Right lobe of liver (tissue), 4 donors: ENCODE measurements around the gene NFXL1.

ENCODE experiments used
- CTCF ChIP-seq, 4 donors: fragments of 200-600 bp in 3 of 4; fragments of 450-650 bp in 1 of 4; IDR thresholded peaks; one replicate each; pipeline versions ENCODE4 v1.5.1 to v1.8.0; 2016 to 2022; ENCODE audit warnings: antibody characterized with exemption in 4 of 4, mild to moderate bottlenecking in 2 of 4
- POLR2A ChIP-seq: fragments of 450-650 bp; IDR thresholded peaks from one replicate; pipeline ENCODE4 v1.6.1; 2017; ENCODE audit warnings: antibody characterized with exemption, mild to moderate bottlenecking
- donor health status: DM: no; HTN: no; CAD: no.
- donor health status: DM: no; HTN: no; CAD: no.
- donor health status: DM: no; HTN: yes; CAD: no.

- no peak for TF ChIP-seq CTCF (IDR thresholded peaks at IDR 0.05)
- TF ChIP-seq POLR2A = no peak
These were observed 76.5 kb downstream of the NFXL1 start, which contains the start of gene CORIN for GRCh38 chr4:47837908-47838294.
